Pulmonary artery endothelial cell (primary cell): ENCODE data around the gene ASIC4. TPM values are rescaled to one million over a fixed set of nuclear protein-coding genes. Genes with fewer than 3 reads are reported as not detected.

ENCODE experiments used
- DNase-seq: peaks from one replicate; pipeline ENCODE4 v3.0.0-alpha.2; 2011; ENCODE audit warnings: low read depth, low spot score
- total RNA-seq: library from RNA; depleted of rRNA; stranded (reverse); fragments of >200 nt; gene quantifications from 2 replicates; pipeline ENCODE4 v1.2.3, GENCODE V29; 2014

Gene ASIC4
- total RNA-seq, 1 donor from 2014 or later: not detected

DNA sequence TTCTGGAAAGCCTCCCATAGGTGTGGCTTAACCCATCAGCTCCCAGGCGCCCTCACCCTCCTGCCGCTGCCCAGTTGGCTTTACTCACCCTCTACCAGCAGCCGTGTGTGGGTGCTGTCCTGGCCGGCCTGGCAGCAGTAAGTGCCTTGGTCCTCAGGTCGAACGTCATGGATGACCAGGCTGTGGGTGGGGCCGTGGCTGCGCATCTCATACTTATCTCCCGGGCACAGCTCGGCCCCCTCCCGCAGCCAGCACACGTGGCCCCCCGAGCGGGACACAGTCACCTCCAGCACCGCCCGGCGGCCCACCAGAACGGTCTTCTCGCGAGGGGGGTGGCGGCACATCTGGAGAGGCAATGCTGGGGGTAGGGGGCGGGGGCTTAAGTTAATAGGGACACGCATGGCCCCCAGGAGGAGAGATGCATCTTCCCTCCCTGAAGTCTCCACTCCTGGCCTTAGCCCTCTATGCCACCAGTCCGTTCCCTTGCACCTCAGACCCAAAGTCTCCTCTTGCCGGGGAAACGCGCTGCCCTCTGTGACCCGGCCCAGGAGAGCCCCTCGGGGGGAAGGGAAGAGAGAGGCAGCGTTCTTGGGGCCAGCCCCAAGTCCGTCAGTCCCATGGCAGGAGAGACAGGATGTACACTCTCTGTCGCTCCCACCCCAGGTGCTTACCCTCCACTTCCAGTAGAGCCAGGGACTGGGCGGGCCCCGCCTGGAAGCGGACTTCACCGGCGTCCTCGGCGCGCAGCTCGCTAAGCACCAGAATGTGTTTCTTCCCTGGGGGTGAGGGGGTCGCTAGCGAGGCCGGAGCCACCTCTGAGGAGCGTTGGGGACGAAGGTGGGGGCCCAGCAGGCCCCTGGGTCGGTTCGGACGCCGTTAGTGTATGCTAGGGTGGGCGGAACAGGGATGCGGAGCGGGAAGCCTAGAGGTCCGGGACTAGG, 37.4 kb downstream of the ASIC4 start:
- DNase-seq: no peak

DNA sequence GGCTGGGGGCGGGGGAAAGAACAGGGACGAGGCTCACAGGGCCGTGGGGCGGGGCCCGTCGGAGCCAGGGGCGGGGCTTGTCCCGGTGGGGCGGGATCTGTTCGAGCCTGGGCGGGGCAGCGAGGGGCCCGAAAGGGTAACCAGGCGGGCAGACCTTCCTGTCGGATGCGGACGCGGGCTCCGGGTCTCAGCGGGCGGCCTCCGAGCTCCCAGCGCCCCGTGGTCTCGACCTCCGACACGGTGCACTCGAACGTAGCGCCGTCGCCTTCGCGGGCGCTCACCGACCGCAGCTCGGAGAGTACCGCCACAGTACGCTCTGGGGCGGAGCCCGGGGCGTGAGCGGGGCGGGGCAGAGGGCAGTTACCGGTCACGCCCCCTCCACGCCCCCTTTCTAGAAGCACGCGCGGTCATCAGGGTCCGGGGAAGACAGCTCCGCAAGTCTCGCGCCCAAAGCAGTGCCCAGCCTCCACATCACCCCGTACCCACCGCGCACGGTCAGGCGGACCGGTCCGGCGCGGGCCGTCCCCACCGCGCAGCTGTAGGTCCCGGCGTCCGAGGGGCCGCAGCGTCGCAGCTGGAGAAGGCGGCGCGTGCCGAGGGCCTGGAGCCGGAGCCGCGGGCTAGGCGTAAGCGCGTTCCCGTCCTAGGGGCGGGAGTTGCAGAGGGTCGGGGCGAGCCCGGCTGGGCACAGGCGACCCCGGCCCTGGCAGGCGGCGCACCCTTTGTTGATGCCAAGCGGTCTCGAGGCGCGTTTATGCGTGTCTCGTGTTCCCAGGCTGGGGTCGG, 38.3 kb downstream of the ASIC4 start:
- DNase-seq: peak; percentile 13

DNA sequence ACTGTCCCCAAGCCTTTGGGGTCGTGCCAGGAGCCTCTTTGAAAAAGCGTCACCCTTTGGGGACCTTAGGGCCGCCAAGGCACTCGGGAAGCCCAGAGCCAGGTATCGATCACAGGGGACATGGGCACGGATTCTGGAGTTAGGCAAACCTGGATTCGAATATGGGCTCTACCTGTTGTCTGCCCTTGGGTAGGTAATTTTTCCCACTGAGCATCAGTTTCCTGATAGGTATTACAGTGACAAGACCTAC, 38.8 kb downstream of the ASIC4 start:
- DNase-seq: no peak

DNA sequence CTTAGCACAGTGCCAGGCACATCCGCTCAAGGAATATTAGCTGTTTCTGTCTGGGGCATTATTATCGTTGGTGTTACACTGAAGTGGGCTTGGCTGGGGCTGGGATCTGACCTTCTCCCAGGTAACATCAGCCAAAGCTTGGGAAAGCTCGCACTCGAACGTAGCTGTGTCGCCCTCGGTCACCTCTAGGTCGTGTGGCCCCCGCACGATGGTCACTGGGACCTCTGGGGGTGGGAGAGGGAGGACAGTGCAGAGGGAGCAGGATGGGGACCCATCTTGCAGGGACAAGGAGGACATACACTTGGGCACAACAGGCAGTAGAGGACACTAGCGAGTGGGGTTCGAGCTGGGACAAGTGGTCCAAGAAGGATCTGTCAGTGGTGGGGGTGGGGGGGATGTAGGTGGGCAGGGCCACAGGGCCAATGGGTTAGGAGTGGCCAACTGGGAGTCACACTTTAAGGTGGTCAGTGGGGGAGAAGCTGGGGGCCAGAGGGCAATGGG, 39.2 kb downstream of the ASIC4 start:
- no peak for DNase-seq

DNA sequence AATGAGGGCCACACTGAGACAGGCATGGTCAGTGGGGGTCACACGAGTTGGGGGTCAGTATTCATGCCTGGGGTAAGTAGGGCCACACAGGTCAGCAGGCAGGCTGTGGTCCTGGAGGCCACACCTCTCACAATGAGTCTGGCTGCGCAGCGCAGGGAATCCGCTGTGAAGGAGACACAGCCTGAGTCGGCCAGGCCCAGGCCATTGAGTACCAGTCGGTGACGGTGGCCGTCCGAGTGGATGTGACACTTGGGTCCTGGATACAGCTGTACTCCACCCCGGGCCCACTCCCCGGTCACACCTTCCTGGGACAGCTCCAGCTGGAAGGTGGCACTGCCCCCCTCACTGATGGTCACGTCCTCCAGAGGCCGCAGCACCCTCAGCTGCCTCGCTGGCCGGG, 40.1 kb downstream of the ASIC4 start:
- no peak for DNase-seq

DNA sequence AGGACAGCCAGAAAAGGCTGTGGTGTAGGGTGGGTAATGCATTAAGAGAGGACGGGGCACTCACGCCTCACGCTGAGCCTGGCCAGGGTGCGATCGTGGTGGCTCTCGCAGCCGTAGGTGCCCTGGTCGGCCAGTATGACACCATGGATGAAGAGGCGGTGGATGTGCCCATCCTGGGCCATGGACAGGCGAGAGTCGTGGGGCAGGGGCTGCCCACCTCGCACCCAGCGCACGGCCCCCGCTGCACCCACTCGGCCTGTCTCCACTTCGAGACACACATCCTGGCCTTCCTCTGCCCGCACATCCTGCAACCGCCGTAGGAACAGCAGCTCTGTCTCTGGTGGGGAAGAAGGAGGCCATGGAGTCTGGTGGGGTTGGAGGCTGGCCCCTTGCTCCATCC, 41.7 kb downstream of the ASIC4 start:
- DNase-seq: no peak

DNA sequence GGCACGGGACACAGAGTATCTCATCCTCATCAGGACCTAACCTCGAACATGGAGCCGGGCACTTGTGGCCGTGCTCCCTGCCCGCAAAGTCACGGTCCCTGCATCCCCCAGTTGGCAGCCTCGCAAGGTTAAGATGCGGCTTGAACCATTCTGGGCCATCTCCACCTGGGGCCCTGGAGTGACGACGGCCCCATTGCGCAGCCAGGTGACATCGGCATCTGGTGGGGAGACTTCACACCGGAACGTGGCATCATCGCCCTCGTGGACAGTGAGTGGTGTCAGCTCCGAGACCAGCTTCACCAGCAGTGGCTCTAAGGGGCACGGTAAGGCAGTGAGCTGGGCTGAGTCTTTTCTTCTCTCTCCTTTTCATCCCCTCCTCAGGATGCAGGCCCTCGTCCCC, 42.1 kb downstream of the ASIC4 start:
- DNase-seq: no peak

DNA sequence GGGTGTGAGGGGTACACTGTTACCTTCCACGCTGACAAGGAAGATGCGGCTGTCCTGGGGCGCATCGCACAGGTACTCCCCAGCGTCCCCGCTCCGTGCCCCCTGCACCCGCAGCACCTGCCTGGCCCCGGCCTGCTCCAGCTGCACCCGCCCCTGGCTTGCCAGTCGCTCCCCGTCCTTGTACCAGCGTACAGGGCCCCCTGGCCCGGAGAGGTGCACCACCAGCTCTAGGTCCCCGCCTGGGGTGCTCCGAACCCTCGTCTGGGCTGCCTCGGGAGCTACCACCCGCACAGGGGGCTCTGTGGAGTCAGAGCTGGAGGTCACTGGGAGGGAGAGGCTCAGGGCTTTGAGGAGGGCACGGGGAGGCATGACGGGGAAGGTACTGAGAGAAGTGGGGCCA, 43.0 kb downstream of the ASIC4 start:
- no peak for DNase-seq

DNA sequence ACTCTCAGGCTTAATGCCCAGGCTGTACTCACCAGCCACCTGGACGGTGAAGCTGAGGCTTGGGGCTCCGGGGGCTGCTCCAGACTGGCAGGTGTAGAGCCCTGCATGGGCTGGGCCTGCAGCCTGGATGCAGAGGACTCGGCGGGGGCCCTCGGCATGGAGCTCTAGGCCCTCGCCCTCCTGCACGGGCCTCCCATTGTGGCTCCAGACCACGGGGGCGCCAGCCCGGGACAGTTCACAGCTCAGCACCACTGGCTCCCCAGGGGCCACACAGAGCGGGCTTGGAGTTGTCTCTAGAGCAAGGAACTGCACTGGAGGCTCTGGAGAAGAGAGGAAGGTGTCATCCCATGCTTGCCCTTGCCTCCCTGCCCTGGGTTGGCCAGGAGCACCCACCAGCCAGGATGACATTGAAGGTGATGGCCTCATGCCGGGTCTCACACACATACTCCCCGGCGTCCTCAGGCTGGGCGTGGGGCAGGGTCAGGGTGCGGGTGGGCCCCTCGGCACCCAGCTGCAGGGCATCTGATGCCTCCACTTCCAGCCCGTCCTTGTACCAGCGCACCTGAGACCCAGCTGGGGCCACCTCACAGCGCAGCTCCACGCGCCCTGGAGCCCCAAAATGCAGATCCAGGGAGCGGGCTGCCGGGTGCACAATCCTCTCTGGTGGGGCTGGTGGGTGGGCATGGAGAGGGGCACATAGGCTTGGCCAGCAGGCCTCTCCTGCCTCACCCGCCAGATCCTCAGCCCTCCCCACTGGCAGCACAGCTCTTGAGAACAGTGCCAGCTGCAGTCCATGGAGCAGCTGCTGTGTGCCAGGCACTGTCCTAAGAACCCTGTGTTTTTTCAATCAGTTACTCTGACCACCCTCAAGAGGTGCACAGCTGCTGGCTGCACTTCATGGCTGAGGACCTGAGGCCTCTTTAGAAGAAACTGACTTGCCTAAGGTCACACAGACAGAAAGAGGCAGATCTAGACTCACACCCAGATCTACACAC, 43.8 kb downstream of the ASIC4 start:
- no peak for DNase-seq

DNA sequence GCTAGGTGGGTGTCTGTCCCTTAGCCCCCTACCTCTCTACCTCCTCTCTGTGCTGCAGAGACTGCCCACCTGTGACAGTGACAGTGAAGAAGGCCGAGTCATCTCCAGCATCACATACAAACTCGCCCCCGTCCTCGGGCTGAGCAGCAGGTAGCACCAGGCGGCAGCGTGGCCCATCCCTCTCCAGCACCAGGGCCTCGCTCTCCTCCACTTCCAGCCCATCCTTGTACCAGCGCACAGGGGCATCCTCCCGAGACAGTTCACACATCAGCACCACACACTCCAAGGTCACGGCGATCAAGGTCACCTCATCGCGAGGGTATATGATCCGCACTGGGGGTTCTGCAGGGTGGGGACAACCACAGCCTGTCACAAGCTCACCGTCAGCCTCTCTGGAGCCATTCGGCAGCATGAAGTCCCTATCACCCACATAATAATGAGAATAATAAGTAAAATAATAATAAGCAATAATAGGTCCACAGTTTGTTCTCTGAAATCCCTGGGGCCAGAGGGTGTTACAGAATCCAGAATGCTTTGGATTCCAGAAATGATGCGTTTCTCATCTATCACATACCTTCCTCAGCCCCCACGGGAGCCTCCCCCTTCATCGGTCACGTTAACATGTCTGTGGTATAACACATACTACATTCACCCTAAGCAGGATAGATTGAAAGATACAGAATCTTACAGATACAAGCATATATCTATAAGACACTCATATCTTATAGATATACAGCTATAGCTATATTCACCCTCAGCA, 45.1 kb downstream of the ASIC4 start:
- no peak for DNase-seq

DNA sequence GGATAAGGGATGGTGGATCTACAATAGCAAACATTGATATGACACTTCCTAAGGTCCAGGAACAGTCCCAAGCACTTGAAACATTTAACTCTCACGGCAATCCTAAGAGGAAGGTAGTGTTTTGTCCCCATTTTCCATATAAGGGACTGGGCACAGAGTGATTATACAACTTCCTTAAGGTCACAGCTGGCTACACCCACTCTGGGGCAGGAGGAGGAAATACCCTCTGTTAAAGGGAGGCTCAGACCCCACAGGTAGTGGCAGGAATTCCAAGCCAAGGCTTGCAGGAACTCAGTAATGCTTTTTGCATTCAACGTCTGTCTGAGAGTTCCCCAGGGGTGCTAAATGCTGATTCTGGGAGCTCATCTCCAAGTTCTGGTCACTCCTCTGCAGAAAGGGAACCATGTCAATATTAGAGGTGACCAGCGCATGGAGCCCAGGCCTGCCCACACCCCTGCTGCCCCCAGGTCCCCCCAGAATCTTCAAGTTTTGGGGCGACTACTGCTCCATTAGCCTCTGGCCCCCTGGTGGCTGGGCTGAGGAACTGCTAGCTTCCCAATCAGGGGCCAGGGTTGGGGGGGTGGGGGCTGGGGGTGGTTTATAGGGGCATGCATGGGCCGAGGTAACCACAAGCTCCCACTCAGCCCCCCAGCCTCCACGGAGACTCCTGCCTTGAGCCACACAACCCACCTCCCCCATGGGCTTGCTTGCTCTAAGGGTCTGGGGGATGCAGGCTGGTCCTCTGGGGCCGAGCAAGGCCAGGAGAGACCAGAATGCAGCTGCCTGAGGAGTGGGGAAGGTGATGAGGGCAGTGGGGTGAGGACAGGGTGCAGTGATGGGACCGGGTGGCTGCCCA, 46.0 kb downstream of the ASIC4 start:
- DNase-seq: no peak

DNA sequence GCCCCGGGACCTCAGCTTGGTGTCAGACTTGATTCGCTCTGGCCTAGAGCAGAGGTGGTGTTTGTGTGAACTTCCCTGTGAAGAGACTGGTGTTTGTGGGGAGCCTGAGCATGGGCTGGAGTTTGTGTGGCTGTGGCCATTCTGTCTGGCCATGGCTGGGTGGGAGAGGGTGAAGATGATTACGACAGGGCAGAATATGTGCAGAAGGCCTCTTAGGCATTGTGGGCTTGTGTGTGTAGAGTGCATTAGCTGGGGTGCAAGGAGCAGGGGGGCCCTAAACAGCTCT, 46.6 kb downstream of the ASIC4 start:
- no peak for DNase-seq

DNA sequence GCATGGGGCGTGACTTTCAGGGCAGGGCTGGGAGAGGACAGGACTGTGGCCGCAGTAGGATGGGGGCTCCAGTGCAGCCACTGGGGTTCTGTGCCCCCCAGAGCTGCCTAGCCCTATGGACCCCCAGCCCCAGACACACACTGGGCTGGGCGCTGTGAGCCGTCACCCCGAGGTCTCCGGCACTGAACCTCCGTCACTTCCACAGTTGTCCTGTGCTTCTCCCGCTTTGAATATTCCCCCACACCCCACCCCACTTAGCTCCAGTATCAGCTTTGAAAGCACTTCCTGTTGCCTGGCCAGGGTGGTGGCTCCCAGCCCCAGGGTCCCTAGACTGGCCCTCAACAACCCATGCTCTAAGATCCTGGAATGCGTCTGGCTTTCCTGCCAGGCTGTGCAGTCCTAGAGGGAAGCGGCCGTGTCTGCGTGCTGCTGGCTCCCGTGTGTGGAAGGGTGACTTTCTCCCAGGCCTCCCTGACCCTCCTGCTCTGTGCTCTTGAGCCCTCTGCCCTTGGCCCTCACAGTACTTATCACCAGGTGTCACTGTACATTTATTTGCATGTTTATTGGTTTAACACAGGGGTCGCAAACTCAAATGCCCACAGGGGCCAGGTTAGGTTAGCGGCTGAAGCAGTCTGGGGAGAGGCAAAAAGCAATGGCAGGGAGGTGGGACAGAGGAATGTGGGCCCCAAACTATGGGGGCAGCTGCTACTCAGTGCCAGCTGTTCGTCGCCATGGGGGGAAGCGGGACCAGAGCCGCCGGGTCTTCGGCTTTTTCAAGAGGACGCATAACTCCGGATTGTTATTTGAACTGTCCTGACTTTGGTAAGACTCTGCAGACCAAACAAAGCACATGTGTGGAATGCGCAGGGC, 47.1 kb downstream of the ASIC4 start:
- no peak for DNase-seq

DNA sequence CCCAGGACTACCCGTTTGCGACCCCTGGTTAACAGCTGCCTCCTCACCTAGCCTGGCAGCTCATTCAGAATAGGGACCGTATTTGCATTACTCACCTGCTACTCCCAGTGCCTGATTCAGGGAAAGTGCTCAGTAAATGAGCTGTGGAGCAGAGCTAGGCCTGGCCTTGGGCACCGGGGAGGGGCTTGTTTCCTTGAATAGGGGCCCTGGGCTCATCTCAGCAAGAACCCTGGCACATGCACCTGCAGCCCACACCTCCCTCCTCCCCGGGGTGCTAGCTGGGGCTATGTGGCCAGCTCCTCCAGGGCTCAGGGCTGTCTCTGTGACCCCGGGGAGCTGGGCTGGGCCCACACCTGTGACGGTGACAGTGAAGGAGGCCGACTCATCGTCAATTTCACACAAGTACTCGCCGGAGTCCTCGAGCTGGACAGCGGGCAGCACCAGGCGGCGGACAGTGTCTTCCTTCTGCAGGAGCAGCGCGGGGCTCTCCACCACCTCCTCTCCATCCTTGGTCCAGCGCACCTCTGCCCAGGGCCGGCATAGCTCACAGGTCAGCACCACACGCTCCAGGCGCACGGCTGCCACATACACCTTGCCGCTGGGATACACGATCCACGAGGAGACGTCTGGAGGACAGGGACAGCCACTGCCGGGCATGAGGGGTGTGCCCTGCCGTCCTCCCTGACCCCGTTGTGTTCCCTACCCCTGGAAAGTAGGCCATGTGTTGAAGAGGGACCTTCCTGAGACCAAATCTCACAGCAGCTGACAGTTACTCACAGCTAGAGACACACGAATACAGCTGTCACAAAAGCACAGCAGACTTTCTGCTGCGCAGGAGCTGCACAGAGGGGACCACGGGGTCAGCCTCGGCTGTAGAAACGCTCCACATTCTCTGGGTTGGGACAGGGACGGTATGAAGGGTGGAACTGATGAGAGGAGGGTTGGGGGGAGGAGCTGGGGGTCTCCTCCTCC, 48.1 kb downstream of the ASIC4 start:
- DNase-seq: no peak

DNA sequence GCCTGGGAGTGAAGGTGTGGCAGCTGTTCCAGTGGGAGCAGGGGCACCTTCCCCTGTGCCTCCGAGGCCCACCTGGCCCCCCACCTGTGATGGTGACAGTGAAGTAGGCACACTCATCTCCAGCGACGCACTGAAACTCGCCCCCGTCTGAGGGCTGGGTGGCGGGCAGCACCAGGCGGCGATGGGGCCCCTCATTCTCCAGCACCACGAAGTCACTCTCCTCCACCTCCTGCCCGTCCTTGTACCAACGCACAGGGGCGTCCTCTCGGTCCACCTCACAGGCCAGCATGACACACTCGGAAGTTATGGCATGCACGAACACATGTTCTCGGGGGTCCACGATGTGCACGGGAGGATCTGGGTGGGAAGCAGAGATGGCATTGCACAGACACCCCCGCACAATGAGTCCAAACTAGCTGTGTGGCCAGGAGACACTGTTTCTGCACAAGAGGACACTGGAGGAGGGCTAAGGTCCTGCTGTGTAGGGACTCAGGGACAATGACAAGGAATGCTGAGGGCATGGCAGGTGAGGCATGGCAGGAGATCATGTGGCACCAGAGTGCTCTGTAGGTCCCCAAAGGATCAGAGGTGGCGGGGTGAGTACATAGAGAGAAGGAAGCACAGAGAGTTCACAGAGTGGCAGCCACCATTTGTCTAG, 49.1 kb downstream of the ASIC4 start:
- DNase-seq: no peak

DNA sequence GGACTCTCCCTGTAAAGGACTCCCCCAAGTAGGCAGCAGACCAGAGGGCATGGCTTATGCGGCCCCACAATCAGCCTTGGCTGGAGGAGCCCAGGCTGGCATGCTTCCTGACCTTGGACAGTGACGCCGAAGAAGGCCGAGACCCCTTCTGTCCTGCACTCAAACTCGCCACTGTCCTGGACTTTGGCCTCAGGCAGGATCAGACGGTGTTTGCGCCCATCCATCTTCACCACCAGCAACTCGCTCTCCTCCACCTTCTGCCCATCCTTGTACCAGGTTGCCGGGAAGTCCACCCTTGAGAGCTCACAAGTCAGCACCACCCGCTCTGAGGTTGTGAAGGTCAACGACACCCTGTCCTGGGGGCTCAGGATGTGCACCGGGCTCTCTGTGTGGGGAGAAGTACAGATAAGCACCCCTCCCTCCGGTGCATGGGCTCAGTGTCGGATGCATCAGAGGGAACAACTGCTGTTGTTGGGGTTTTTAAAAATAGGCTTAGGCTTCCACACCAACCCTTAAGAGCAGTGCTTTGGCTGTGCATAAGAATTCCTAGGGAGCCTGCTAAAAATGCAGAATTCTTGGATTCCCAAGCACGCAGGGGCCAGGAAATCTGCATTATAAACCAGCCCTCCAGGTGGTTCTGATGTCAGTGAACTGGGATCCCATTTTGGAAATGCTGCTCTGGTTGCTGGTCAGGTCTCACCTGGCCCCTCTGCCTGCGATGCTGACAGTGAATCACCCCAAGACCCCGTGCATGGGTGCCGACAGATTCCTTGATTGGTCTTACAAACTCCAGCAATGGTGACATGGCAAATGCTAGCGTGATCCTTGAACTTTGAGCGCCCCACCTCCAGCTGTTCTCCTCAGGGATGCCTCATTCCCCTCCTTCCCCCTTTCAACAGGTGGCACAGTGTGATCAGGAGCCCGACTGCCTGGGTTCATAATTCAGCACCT, 51.1 kb downstream of the ASIC4 start:
- no peak for DNase-seq
